Measurements from ENCODE around the gene OBSCN. TPM values are rescaled to one million over a fixed set of nuclear protein-coding genes. Genes with fewer than 3 reads are reported as not detected.

The OBSCN gene
- total and polyA plus RNA-seq, 2 of the 4 experiments (the other 2 are of a cell fraction): 4.1 to 9.5 TPM

DNA sequence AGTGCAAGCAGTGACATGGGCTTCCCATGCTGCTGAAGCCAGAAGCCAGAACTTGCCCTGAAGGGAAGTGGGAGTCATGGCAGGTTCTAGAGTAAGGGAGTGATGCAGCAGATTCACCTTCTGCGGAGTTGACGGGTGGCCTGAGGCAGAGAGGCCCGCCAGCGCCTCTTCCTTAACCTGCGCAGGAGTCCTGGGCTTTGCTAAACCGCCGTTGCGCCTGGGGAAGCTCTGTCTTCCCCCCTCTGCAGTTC, 67.3 kb downstream of the OBSCN start:
- Histone ChIP-seq H4K8ac (ENCODE audit: low read depth in 2 of 2, low read length in 2 of 2) (peak overlapping the region; percentile 72 to 80; a peak in 3 of 4 replicates), H2BK120ac (ENCODE audit: low read depth, low read length) (0 out of 2 replicates have a peak overlapping the region, but pooled peaks have one; percentile 13), H3K4me3 (ENCODE audit: insufficient read depth, low read depth, low read length) (peak overlapping the region; percentile 78), H3K36me3 (ENCODE audit: control insufficient read depth, insufficient read depth, low read length) (peaks cover 33% of the 10 kb centered on the region), H2BK15ac (ENCODE audit: low read depth, low read length) (no peak overlapping the region), H3K79me1 (ENCODE audit: low read depth in 1 of 2, low read length in 2 of 2) (peaks cover 5 to 34% of the 10 kb centered on the region in 2 experiments), H2AFZ (replicated peaks; ENCODE audit: low read length, poor library complexity) (peak overlapping the region; percentile 93), H3K9me3 (ENCODE audit: control insufficient read depth, insufficient read depth, low read length) (no peaks in the 10 kb centered on the region), H3K4me2 (ENCODE audit: low read depth, low read length) (peak overlapping the region; percentile 96), H3K4me1 (ENCODE audit: control insufficient read depth, insufficient read depth, low read length) (peaks cover 8% of the 10 kb centered on the region), H3K56ac (ENCODE audit: extremely low read depth, insufficient read depth, low read length) (0 out of 2 replicates have a peak overlapping the region, but pooled peaks have one; percentile 35), H3K27ac (ENCODE audit: insufficient read depth, low read length) (peak overlapping the region; percentile 50; the same call in 1 of the 2 replicates), H2AK9ac (replicated peaks; ENCODE audit: low read depth, low read length, poor library complexity) (peak overlapping the region; percentile 92), H4K5ac (ENCODE audit: low read depth, low read length) (peak overlapping the region; percentile 40), H3K27me3 (ENCODE audit: control insufficient read depth, insufficient read depth, low read length) (no peaks in the 10 kb centered on the region), H3K9me1 (ENCODE audit: insufficient read depth, low read length) (peaks cover 4% of the 10 kb centered on the region; the same call in 1 of the 2 replicates), H2BK20ac (ENCODE audit: low read depth, low read length) (no peak overlapping the region), H3K14ac (replicated peaks; ENCODE audit: low read depth, low read length) (0 out of 2 replicates have a peak overlapping the region, but pooled peaks have one; percentile 73), H4K91ac (ENCODE audit: insufficient read depth, low read depth, low read length) (peak overlapping the region; percentile 14; the same call in 1 of the 2 replicates), H3K4ac (ENCODE audit: low read depth, low read length) (peak overlapping the region; percentile 73), H3K23ac (ENCODE audit: low read depth, low read length) (peak overlapping the region; percentile 89), H2AK5ac (ENCODE audit: low read depth, low read length) (peak overlapping the region; percentile 74), H3K9ac (ENCODE audit: low read depth, low read length) (peak overlapping the region; percentile 84), H3K18ac (ENCODE audit: low read depth, low read length) (no peak overlapping the region), H4K20me1 (ENCODE audit: insufficient read depth, low read length) (no peaks in the 10 kb centered on the region), H2BK5ac (ENCODE audit: low read depth, low read length, poor library complexity, severe bottlenecking) (peak overlapping the region; percentile 44)
- ATAC-seq (ENCODE audit: low read depth) (no peak), DNase-seq (no peak)
- intact Hi-C loops (cut with micrococcal nuclease): loop anchor here (10.0 kb wide), 1 partner anchor 140 kb away; no protein-coding TSS in a partner anchor
- ChIA-PET CTCF (no interaction called here), POLR2A (ENCODE audit: unreplicated experiment) (interaction anchor here (0.6 kb wide), 1 partner anchor 45 kb away, joined by 3 read pairs; no protein-coding TSS in a partner anchor)
- in situ Hi-C loops (cut with MboI; ENCODE audit: low sequenced_read_pairs): no loop called here
- dilution Hi-C loops (cut with HindIII; ENCODE audit: low sequenced_read_pairs, unreplicated experiment): no loop called here
- TF ChIP-seq, protein P1, sequence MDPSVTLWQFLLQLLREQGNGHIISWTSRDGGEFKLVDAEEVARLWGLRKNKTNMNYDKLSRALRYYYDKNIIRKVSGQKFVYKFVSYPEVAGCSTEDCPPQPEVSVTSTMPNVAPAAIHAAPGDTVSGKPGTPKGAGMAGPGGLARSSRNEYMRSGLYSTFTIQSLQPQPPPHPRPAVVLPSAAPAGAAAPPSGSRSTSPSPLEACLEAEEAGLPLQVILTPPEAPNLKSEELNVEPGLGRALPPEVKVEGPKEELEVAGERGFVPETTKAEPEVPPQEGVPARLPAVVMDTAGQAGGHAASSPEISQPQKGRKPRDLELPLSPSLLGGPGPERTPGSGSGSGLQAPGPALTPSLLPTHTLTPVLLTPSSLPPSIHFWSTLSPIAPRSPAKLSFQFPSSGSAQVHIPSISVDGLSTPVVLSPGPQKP (IDR thresholded peaks at IDR 0.05; ENCODE audit: borderline replicate concordance, low read depth, low read length): no peak
- TF ChIP-seq SMC3 (IDR thresholded peaks at IDR 0.05; ENCODE audit: low read depth, low read length) (no peak), RCOR1 (IDR thresholded peaks at IDR 0.05; ENCODE audit: insufficient replicate concordance, low read length) (no peak), BHLHE40 (IDR thresholded peaks at IDR 0.05; ENCODE audit: low read depth, low read length) (no peak), FOS (IDR thresholded peaks at IDR 0.05; ENCODE audit: low read depth, low read length) (no peak), MAFK (IDR thresholded peaks at IDR 0.05; ENCODE audit: low read depth, low read length) (no peak), RAD21 (IDR thresholded peaks at IDR 0.05; ENCODE audit: low read length) (no peak), POLR2A (IDR thresholded peaks at IDR 0.05; ENCODE audit: low read depth, low read length) (no peak), NFE2L2 (IDR thresholded peaks at IDR 0.05; ENCODE audit: low read depth, low read length) (no peak), CEBPB (IDR thresholded peaks at IDR 0.05; ENCODE audit: low read depth, low read length) (no peak), RFX5 (IDR thresholded peaks at IDR 0.05; ENCODE audit: low read depth, low read length) (no peak), MAZ (IDR thresholded peaks at IDR 0.05; ENCODE audit: borderline replicate concordance, low read depth, low read length) (no peak), MXI1 (IDR thresholded peaks at IDR 0.05; ENCODE audit: borderline replicate concordance, low read depth, low read length) (no peak)
- TF ChIP-seq, protein P2, sequence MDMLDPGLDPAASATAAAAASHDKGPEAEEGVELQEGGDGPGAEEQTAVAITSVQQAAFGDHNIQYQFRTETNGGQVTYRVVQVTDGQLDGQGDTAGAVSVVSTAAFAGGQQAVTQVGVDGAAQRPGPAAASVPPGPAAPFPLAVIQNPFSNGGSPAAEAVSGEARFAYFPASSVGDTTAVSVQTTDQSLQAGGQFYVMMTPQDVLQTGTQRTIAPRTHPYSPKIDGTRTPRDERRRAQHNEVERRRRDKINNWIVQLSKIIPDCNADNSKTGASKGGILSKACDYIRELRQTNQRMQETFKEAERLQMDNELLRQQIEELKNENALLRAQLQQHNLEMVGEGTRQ (IDR thresholded peaks at IDR 0.05; ENCODE audit: low read depth, low read length): no peak
- WGBS, 2 experiments (ENCODE audit: extremely low coverage in 2 of 2, insufficient read length in 1 of 2): 90% methylated on average over 2 of the region's 8 CpGs; no CpG with 5 or more reads in 1 of the 2 experiments
- no TSS peak for BruUV-seq (replicated peaks)
